Activated naive CD4-positive, alpha-beta T cell treated with anti-CD3 and anti-CD28 coated beads for 36 hours (primary cell): ENCODE results near the gene FOXN3. TPM values are rescaled to one million over a fixed set of nuclear protein-coding genes. Genes with fewer than 3 reads are reported as not detected.

Experiments used
- CTCF ChIA-PET: fragments of 350-600 bp; sonication (Branson Sonifier 250); formaldehyde crosslinking; loops from one replicate; lab custom pipeline; 2021; ENCODE audit warnings: antibody characterized with exemption; lab: Charles Lee
- DNase-seq: peaks from one replicate; pipeline ENCODE4 v3.0.0-alpha.2; 2020
- H3K27ac Mint-ChIP-seq: one replicate; pipeline ENCODE4 v1.8.0; 2021; ENCODE audit warnings: mild to moderate bottlenecking, mixed read lengths
- H3K27me3 Mint-ChIP-seq: one replicate; pipeline ENCODE4 v1.8.0; 2021; ENCODE audit warnings: low read depth, mixed read lengths
- H3K36me3 Mint-ChIP-seq: one replicate; pipeline ENCODE4 v1.8.0; 2021; ENCODE audit warnings: low read depth, mixed read lengths
- H3K4me1 Mint-ChIP-seq: one replicate; pipeline ENCODE4 v1.8.0; 2021; ENCODE audit warnings: low read depth, mixed read lengths
- H3K4me3 Mint-ChIP-seq: one replicate; pipeline ENCODE4 v1.8.0; 2021; ENCODE audit warnings: mild to moderate bottlenecking, moderate library complexity, mixed read lengths
- H3K9me3 Mint-ChIP-seq: one replicate; pipeline ENCODE4 v1.8.0; 2021; ENCODE audit warnings: mixed read lengths
- intact Hi-C: fragments of 100-400 bp; cut with micrococcal nuclease; formaldehyde crosslinking; loops from one replicate; pipeline ENCODE4 v1.15.1; 2023
- total RNA-seq, 2 experiments: library from RNA; stranded (reverse); gene quantifications; one replicate each; pipeline ENCODE4 v1.2.3, GENCODE V29; 2021

Gene FOXN3
- total RNA-seq, 2 experiments from 2014 or later = 64.6 to 65.0 TPM

DNA sequence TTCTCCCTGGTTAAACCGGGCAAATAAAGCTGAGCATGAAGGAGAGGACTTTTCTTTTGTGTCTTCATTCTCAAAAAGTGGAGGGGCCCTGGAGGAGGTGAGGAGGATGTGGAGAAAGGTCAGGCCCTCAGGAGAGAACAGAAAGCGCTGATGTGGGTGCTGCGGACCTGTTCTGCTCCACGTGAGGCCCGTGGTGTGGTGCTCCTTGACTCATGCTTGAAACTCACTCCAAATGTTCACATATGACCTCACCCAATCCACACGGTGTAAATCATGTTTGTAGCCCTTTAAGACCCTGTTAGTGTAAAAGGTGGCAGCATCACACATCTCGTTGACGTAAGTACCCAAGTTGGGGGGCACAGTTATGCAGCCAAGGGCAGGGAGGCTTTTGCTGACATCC is 126.2 kb downstream of the FOXN3 start:
- Mint-ChIP-seq H3K9me3 (no peaks in the 10 kb centered on the region), H3K4me3 (no peak overlapping the region), H3K4me1 (peaks cover 28% of the 10 kb centered on the region), H3K36me3 (peaks cover 10% of the 10 kb centered on the region), H3K27ac (no peak overlapping the region), H3K27me3 (no peaks in the 10 kb centered on the region)
- intact Hi-C loops = no loop called here
- no peak for DNase-seq
- CTCF ChIA-PET = no interaction called here

DNA sequence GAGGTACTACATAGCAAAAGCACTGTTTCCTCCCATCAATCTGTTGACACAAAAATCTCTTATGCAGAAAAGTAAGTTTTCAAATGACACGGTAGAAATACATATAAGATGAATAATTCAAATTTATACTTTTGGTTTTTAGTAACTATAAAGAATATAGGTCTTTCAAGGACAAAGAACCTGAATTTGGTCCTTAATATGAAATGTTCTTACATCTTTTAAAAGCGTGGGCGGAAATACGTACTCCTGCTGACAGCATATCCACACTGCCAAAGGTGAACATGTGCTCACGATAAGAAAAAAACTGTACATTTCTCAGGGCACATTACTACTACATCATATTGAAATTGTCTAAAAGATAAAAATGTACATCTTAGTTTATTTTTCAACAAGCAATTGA is 127.6 kb downstream of the FOXN3 start:
- H3K27ac Mint-ChIP-seq = no peak overlapping the region
- H3K4me1 Mint-ChIP-seq = peaks cover 30% of the 10 kb centered on the region
- intact Hi-C loops = no loop called here
- H3K9me3 Mint-ChIP-seq = no peaks in the 10 kb centered on the region
- no peak for DNase-seq
- CTCF ChIA-PET = interaction anchor here (0.7 kb wide), 2 partner anchors 21 to 643 kb away, joined by 3 read pairs; no protein-coding TSS in a partner anchor
- H3K36me3 Mint-ChIP-seq = peaks cover 6% of the 10 kb centered on the region
- H3K27me3 Mint-ChIP-seq = no peaks in the 10 kb centered on the region
- no peak overlapping the region for H3K4me3 Mint-ChIP-seq

DNA sequence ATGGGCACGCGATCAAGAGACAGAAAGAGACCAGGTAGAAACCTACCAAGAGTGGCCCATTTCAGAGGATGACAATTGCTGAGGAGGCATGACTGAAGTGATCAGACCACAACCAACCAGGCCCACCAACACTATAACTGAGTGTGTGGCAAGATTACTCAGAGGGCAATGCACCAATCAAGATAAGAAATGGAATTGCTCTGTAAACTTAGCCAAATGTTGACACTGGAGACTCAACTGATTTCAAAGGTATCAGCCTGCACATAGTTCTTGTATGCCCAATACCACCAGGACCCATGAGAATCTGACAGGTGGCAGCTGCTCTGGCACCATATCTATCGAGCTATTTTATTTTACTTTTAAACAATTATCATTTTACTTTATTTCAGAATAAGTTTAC is 128.9 kb downstream of the FOXN3 start:
- H3K4me1 Mint-ChIP-seq = peaks cover 40% of the 10 kb centered on the region
- peaks cover 6% of the 10 kb centered on the region for H3K36me3 Mint-ChIP-seq
- no peaks in the 10 kb centered on the region for H3K27me3 Mint-ChIP-seq
- no peak overlapping the region for H3K27ac Mint-ChIP-seq
- intact Hi-C loops = no loop called here
- H3K9me3 Mint-ChIP-seq = no peaks in the 10 kb centered on the region
- no peak for DNase-seq
- CTCF ChIA-PET = no interaction called here
- no peak overlapping the region for H3K4me3 Mint-ChIP-seq

DNA sequence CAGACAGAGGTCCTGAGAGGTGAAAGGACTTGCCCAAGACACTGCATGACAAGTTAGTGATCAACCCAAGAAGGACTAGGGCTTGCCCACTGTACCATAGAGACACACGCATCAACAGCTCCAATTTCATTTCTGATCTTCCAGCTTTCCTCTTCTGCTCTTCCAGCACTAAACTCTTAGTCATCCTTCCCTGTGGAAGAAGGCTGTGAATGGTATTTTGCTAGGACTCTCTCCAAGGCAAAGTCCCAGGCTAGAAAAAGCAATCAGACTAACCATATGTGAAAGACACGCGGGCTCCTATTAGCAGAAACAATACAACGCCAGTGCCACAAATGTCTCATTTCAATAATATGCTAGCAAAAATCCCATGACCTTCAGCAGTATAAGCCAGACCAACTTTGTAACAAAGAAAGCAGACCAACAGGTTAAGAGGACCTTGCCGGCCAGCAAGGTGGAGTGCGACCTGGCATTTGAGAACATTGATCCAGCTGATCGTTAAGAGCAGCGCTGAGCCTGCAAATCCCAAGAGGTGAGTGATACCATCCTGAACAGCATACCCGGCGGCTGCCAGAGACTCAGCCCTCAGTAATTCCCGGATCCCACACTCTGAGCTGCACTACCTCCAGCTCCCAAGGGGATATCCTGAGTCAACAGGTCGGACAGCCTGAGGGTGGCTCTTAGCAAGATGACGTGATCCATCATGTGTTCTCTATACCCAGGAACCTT is 132.5 kb downstream of the FOXN3 start:
- Mint-ChIP-seq H3K36me3 (peaks cover 7% of the 10 kb centered on the region), H3K4me1 (peaks cover 34% of the 10 kb centered on the region), H3K27me3 (no peaks in the 10 kb centered on the region), H3K4me3 (no peak overlapping the region), H3K9me3 (no peaks in the 10 kb centered on the region), H3K27ac (no peak overlapping the region)
- intact Hi-C loops = no loop called here
- CTCF ChIA-PET = no interaction called here
- no peak for DNase-seq

DNA sequence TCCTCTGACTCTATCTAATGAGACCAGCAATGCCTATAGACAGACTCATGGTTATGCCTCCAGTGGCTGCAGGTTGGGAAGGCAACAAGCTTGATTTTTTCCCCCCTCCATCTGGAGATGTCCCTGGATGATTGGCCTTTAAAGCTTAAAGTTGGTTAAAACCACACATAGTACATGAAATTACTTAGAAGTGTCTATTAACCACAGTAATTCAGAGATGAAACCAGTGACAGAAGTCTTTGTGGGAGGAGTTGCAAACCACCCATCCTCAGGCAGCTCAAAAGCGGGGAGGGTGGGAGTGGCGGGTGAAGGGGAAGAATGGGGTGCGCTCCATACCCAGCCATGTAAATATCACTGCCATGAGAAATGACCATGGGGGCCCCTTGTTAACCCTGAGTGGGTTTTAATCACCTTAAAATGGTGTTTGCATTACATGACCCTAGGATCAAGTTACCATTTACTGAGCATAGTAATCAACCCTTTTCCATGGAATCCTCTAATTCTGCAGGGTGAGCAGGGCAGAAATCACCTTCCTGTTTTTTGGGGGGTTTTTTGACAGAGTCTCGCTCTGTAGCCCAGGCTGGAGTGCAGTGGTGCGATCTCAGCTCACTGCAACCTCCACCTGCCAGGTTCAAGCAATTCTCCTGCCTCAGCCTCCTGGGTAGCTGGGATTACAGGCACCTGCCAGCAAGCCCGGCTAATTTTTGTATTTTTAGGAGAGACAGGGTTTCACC is 133.5 kb downstream of the FOXN3 start:
- no peaks in the 10 kb centered on the region for H3K27me3 Mint-ChIP-seq
- CTCF ChIA-PET = interaction anchor here (0.6 kb wide), 1 partner anchor 69 kb away, joined by 3 read pairs; no protein-coding TSS in a partner anchor
- H3K4me3 Mint-ChIP-seq = no peak overlapping the region
- H3K4me1 Mint-ChIP-seq = peaks cover 42% of the 10 kb centered on the region
- peaks cover 14% of the 10 kb centered on the region for H3K36me3 Mint-ChIP-seq
- H3K27ac Mint-ChIP-seq = no peak overlapping the region
- no peaks in the 10 kb centered on the region for H3K9me3 Mint-ChIP-seq
- intact Hi-C loops = no loop called here
- peak; percentile 41 for DNase-seq

DNA sequence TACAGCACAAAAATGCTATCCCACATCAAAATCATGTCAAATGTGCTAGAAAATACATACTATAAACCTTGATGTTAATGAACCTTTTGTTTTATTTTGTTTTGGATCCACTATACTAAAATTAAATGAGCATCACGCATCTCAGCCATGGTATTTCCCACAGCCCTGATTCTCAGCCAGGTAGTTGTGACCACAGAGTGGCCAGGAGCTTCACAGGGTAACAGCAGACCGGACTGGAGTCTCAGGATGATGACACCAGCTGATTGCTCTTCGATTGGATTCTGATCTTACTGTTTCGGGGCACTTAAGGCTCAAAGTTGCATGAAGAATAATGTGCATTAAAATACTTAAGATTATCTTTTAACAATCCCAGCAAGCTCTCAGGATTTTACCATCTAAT is 134.8 kb downstream of the FOXN3 start:
- Mint-ChIP-seq H3K27me3 (no peaks in the 10 kb centered on the region), H3K4me1 (peaks cover 50% of the 10 kb centered on the region), H3K27ac (no peak overlapping the region), H3K36me3 (peaks cover 15% of the 10 kb centered on the region), H3K9me3 (no peaks in the 10 kb centered on the region), H3K4me3 (no peak overlapping the region)
- intact Hi-C loops = no loop called here
- CTCF ChIA-PET = no interaction called here
- no peak for DNase-seq

DNA sequence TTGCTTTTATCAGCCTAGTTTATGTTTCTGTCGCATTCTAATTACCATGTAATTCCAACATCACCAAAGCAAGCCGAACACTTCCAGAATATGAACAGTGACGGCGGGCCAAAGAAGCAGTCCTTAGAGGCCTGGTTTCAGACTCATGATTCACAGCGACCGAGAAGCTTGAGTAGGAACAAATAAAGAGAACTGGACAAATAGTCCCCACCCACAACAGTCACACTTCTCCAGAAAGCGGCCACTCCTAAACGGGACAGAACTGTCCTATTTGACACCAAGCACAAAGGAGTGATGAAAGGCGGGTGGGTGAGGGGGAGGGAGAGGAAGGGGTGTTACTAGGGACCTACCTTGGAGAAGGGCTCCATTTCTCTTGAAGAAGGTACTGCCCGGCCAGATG is 136.4 kb downstream of the FOXN3 start:
- no peak for DNase-seq
- Mint-ChIP-seq H3K36me3 (peaks cover 22% of the 10 kb centered on the region), H3K4me1 (peaks cover 59% of the 10 kb centered on the region), H3K27me3 (no peaks in the 10 kb centered on the region), H3K27ac (no peak overlapping the region), H3K9me3 (no peaks in the 10 kb centered on the region), H3K4me3 (no peak overlapping the region)
- CTCF ChIA-PET = no interaction called here
- intact Hi-C loops = no loop called here

DNA sequence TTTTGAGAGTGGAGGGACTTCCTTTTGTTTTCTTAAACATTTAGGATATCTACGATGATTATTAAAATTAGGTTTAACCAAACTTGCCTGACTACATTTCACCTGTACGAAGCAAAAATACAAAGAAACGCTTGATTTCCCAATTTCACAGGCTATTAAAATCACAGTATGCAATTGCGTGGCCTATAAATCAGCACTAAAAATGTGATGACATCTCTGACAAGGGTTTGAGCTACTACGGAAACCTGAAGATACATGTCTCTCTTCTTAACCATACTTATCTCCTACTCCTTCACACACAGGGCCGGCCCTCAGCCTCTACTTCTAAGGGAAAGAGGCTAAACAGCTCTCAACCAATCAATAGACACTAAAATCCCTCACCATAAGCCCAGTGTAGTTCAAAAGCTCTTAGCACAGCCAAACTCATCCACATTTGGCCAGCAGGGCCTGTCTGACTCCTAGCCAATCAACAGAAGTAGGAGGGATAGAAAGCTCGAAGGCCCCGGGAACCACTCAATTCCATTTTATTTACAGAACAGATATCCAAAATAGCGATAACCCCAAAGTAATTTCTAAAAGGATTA is 137.3 kb downstream of the FOXN3 start:
- DNase-seq = no peak
- H3K4me3 Mint-ChIP-seq = no peak overlapping the region
- peaks cover 22% of the 10 kb centered on the region for H3K36me3 Mint-ChIP-seq
- CTCF ChIA-PET = no interaction called here
- intact Hi-C loops = no loop called here
- H3K4me1 Mint-ChIP-seq = peaks cover 62% of the 10 kb centered on the region
- no peak overlapping the region for H3K27ac Mint-ChIP-seq
- H3K27me3 Mint-ChIP-seq = no peaks in the 10 kb centered on the region
- no peaks in the 10 kb centered on the region for H3K9me3 Mint-ChIP-seq

DNA sequence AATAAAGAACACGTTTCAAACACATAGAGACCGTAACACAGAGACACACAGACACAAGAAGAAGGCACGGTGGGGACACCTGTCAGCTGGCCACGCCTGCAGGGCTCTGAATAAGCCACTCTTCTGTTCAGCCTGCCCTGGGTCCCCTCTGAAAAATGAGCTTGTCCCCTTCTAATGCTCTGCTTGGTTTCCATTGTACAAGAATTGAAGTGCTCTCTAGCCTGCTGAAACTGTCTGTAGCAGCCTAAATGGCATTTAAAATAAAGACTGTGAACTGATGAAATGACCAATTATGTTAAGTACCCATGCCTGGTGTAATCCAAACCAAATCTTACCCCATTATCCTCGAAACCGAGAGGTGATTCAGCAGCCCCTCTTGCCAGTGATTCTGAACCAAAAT is 139.8 kb downstream of the FOXN3 start:
- H3K27me3 Mint-ChIP-seq = no peaks in the 10 kb centered on the region
- no peak for DNase-seq
- intact Hi-C loops = no loop called here
- no peak overlapping the region for H3K4me3 Mint-ChIP-seq
- peaks cover 61% of the 10 kb centered on the region for H3K4me1 Mint-ChIP-seq
- no peak overlapping the region for H3K27ac Mint-ChIP-seq
- peaks cover 22% of the 10 kb centered on the region for H3K36me3 Mint-ChIP-seq
- H3K9me3 Mint-ChIP-seq = no peaks in the 10 kb centered on the region
- CTCF ChIA-PET = interaction anchor here (0.6 kb wide), 1 partner anchor 697 kb away, joined by 3 read pairs; no protein-coding TSS in a partner anchor

DNA sequence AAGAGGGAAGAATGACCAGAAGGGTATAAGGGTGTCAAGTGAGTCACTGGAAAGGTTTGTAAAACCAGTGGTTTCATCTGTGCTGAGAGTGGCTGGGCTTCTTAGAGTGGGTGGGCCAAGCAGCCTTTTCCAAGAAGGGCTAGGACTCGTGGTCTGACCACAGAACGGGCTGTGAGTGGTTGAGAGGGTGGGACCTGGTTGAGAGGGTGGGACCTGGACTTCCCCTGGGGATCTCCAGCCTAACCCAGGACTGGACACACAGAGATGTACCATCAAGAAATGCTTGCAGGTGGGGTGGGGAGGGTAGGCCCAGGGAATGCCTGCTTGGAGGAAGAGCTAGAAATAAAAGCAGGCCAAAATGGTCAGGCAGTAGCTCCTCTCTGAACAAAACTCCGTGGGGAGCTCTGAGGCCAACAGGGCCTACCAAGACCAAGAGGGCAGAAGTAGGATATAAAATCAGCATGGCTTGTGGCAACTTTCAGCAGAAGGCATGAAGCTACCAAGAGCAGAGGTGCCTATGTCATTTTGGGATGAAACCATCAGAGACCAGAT is 140.5 kb downstream of the FOXN3 start:
- H3K36me3 Mint-ChIP-seq = peaks cover 22% of the 10 kb centered on the region
- H3K27me3 Mint-ChIP-seq = no peaks in the 10 kb centered on the region

DNA sequence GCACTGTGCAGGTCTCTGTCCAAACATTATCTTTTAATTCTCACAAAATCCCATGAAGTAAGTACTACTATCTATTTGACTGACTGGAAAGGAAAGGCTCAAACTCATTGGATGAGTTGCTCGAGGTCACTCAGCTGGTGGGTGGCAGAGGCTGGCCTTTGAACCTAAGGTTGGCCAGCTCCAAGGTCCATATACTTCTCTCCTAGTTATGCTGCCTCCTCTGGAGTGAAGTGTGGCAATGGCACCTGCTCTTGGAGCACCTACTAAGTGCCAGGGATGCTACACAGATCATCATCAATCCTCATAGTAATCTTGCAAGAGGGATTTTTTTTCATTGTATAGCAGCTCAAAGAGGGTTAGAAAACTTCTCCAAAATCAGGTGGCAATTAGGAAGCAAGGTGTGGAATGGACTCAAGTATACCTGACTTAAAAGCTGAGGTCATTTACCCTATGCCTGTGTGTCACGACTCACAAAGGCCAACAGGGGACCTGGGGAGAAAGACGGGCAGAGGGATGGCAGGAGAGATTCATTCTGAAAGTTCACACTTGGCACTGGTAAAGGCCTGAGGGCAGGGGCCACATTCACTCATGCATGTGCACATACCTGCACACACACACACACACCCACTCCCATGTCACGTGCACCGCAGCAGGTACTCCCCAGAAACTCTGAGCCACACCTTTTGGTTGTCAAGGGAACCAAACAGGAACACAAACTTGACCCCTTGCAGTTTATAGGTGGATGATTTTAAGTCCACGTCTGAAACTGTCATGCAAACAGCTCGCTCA is 146.4 kb downstream of the FOXN3 start:
- intact Hi-C loops = no loop called here
- no peak for DNase-seq
- Mint-ChIP-seq H3K36me3 (no peaks in the 10 kb centered on the region), H3K27ac (no peak overlapping the region), H3K4me1 (peaks cover 52% of the 10 kb centered on the region), H3K27me3 (no peaks in the 10 kb centered on the region), H3K4me3 (no peak overlapping the region), H3K9me3 (no peaks in the 10 kb centered on the region)
- CTCF ChIA-PET = interaction anchor here (0.7 kb wide), 1 partner anchor 715 kb away, joined by 4 read pairs; no protein-coding TSS in a partner anchor

More for the DNA sequence above, 140.5 kb downstream of the FOXN3 start:
- Mint-ChIP-seq H3K4me3 (no peak overlapping the region), H3K4me1 (peaks cover 64% of the 10 kb centered on the region), H3K9me3 (no peaks in the 10 kb centered on the region), H3K27ac (peak overlapping the region; percentile 76)
- intact Hi-C loops = no loop called here
- DNase-seq = peak; percentile 78
- CTCF ChIA-PET = interaction anchor here (0.6 kb wide), 1 partner anchor 698 kb away, joined by 3 read pairs; no protein-coding TSS in a partner anchor
